SK-N-SH treated with all-trans-retinoic acid at 6 μM for 48 hours (cell line): Measurements from ENCODE around the gene PARL.

ENCODE experiments used
- ATAC-seq: fragments of 200-7000 bp; cut with Tn5 transposase; 3 replicates; pipeline ENCODE4 v1.9.1; 2020; ENCODE audit warnings: mild to moderate bottlenecking, moderate library complexity
- GLIS3 ChIP-seq: fragments of 250-450 bp; sonication (Bioruptor Pico); IDR thresholded peaks from 2 replicates; pipeline ENCODE4 v1.5.0; 2020; ENCODE audit warnings: mild to moderate bottlenecking, moderate library complexity
- ISL1 ChIP-seq: fragments of 250-450 bp; sonication (Bioruptor Pico); IDR thresholded peaks from 2 replicates; pipeline ENCODE4 v2.1.2; 2022; ENCODE audit warnings: mild to moderate bottlenecking, moderate library complexity
- POU6F1 ChIP-seq: fragments of 250-450 bp; sonication (Bioruptor Pico); IDR thresholded peaks from 2 replicates; pipeline ENCODE4 v1.8.0; 2021; ENCODE audit warnings: low read depth, mild to moderate bottlenecking, moderate library complexity, borderline replicate concordance
- SNAI2 ChIP-seq: fragments of 250-450 bp; sonication (Bioruptor Pico); IDR thresholded peaks from 2 replicates; pipeline ENCODE4 v1.5.0; 2020; ENCODE audit warnings: mild to moderate bottlenecking, moderate library complexity
- TCF4 ChIP-seq: fragments of 250-450 bp; sonication (Bioruptor Pico); IDR thresholded peaks from 2 replicates; pipeline ENCODE4 v1.8.0; 2021; ENCODE audit warnings: mild to moderate bottlenecking, moderate library complexity, borderline replicate concordance
- ZC3H10 ChIP-seq: fragments of 250-450 bp; sonication (Bioruptor Pico); IDR thresholded peaks from 2 replicates; pipeline ENCODE4 v1.5.1; 2021; ENCODE audit warnings: mild to moderate bottlenecking, moderate library complexity
- ZFP3 ChIP-seq: fragments of 250-450 bp; sonication (Bioruptor Pico); IDR thresholded peaks from 2 replicates; pipeline ENCODE4 v1.5.0; 2020; ENCODE audit warnings: mild to moderate bottlenecking, moderate library complexity
- ZNF565 ChIP-seq: fragments of 450-650 bp; formaldehyde crosslinking; conservative IDR thresholded peaks from 2 replicates; pipeline ENCODE4 v1.5.0; 2020; ENCODE audit warnings: low read depth, mild to moderate bottlenecking, moderate library complexity

Gene PARL

GRCh38 chr3:183779896-183780465 lies 104.7 kb downstream of the PARL start:
- TF ChIP-seq ISL1 (CRISPR knock-in tag), result no peak
- TF ChIP-seq SNAI2 (CRISPR knock-in tag), result no peak
- TF ChIP-seq ZC3H10 (CRISPR knock-in tag), result no peak
- no peak for TF ChIP-seq ZFP3
- TF ChIP-seq TCF4 (CRISPR knock-in tag), result no peak
- TF ChIP-seq ZNF565 (CRISPR knock-in tag), result no peak
- TF ChIP-seq POU6F1 (CRISPR knock-in tag), result no peak
- TF ChIP-seq GLIS3 (CRISPR knock-in tag), result no peak
- ATAC-seq, result no peak
